ENCODE measurements around the gene BEST4.
"Not testable (repeated sequence)": the region's sequence is repeated elsewhere in the genome, so short reads cannot be mapped to it uniquely, and the experiment has no call there.

BEST4 gene

DNA sequence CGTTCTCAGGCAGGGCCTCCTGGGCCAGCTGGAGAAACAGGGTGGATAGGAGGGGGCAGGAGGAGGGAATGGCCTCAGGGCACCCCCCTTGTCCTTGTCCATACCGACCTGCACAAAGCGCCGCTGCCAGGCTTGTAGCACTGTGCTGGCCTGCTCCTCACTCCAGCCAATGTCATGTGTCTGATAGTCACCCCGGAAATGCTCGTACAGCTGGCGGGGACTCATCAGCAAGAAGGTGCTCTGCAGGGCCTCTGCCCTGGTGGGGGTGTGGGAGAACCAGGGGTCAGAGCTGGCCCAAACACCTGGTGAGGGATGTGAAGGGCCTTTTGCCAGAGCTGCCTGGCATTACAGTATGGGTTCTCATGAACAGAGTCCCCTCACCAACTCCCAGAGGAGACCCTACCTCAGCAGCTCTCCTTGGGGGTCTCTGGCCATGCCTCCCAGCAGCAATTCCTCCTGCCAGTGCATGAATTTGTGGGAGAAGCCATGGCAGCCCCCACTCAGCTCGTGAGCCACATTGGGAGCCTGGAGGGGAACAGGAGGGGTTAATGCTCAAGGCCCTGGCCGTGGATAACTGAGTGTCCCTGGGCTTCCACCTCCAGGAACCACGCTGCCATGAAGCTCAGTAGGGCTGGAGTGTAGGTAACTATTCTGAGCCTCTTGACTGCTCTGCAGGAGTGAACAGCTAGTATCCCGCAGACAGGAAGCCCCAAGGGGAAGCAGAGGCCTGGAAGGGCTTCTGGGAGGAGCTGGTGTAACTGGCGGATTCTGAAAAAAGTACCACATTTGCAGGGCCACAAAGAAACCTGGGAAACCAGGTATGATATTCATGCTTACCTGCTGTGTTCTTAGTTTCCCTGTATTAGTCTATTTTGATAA is 41.8 kb upstream of the BEST4 start:
- TF ChIP-seq, protein P1, sequence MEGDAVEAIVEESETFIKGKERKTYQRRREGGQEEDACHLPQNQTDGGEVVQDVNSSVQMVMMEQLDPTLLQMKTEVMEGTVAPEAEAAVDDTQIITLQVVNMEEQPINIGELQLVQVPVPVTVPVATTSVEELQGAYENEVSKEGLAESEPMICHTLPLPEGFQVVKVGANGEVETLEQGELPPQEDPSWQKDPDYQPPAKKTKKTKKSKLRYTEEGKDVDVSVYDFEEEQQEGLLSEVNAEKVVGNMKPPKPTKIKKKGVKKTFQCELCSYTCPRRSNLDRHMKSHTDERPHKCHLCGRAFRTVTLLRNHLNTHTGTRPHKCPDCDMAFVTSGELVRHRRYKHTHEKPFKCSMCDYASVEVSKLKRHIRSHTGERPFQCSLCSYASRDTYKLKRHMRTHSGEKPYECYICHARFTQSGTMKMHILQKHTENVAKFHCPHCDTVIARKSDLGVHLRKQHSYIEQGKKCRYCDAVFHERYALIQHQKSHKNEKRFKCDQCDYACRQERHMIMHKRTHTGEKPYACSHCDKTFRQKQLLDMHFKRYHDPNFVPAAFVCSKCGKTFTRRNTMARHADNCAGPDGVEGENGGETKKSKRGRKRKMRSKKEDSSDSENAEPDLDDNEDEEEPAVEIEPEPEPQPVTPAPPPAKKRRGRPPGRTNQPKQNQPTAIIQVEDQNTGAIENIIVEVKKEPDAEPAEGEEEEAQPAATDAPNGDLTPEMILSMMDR (IDR thresholded peaks at IDR 0.05; ENCODE audit: extremely low read depth, insufficient read depth, missing control alignments): no peak
- in situ Hi-C loops (cut with MboI; ENCODE audit: low pct_unique_long_range_greater_than_20kb, low sequenced_read_pairs, unreplicated experiment): loop anchor here (25.0 kb wide), 1 partner anchor 483 kb away; no protein-coding TSS in a partner anchor
- DNase-seq (ENCODE audit: low spot score): no peak

- in situ Hi-C loops (cut with MboI; ENCODE audit: low pct_unique_long_range_greater_than_20kb, low sequenced_read_pairs, unreplicated experiment): loop anchor here (25.0 kb wide), 1 partner anchor 483 kb away; no protein-coding TSS in a partner anchor
- DNase-seq (ENCODE audit: low spot score): no peak
- TF ChIP-seq, protein P1 (IDR thresholded peaks at IDR 0.05; ENCODE audit: extremely low read depth, insufficient read depth, missing control alignments): no peak
Measured at GRCh38 chr1:44828841-44829440, 41.0 kb upstream of the BEST4 start.

DNA sequence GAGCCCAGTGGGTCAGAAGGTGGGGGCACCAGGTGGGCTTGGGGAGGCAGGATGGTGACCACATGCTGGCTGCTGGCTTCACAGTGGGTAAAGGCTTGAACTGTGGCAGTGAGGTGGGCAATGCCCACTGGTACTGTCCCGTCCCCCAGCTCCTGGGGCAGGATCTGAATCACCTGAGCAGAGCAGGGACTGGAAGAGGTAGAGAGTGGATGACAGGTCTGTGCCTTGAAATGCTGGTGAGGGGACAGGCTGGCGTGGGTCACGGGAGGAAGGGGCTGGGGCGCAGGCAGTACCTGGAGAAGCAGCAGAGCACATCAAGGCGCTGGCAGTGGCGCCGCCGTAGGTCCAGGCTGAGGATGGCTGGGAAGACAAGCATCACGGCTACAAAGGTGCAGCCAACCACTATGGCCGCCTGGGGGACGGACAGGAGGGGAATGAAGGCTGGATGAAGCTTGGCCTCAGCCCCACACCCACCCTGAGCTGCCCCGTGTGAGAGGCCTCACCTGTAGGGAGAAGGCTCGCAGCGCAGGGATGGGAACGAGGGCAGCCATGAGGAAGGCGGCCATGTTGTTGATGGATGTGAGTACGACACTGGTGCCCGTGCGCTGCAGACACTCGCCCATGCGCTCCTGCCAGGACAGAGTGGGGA is 40.2 kb upstream of the BEST4 start:
- in situ Hi-C loops (cut with MboI; ENCODE audit: low pct_unique_long_range_greater_than_20kb, low sequenced_read_pairs, unreplicated experiment): loop anchor here (25.0 kb wide), 1 partner anchor 484 kb away; no protein-coding TSS in a partner anchor
- no peak for DNase-seq (ENCODE audit: low spot score)
- TF ChIP-seq, protein P1 (IDR thresholded peaks at IDR 0.05; ENCODE audit: extremely low read depth, insufficient read depth, missing control alignments): no peak

DNA sequence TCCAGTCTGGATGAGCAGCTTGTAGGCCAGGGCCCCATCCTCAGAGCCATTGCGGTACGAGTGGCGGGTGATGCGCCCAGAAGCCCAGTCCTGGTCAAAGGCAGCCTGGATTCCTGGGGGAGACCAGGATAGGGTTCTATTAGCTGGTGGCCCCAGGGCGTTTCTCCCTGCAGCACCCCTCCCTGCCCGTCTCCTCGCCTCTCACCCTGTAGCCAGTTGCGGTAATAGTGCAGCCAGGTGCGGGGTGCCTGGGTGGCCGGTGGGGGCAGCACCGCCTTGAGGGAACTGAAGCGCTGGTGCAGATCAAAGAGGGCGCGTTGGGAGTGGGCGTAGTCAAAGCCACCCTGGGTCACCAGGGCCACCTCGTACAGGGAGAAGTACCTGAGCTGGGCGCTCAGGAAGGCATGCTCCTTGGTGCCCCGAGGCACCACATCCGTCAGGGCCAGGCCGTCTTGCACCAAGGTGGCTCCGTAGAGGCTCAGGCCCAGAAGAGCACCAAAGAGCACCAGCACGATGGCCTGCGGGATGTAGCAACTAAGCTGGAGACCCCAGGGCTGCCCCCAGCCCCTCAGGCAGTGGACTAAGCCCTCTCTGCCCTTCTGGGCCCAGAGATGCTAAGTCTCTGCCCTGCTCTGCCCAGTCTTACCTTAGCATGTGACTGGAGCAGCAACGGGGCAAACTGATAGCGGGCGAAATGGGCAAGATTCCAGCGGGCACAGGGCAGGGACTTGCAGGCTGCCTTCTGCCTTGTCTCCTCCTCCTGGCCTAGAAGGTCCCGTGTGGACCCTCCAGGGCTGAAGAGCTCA is 39.4 kb upstream of the BEST4 start:
- no peak for DNase-seq (ENCODE audit: low spot score)
- TF ChIP-seq, protein P1 (IDR thresholded peaks at IDR 0.05; ENCODE audit: extremely low read depth, insufficient read depth, missing control alignments): no peak
- in situ Hi-C loops (cut with MboI; ENCODE audit: low pct_unique_long_range_greater_than_20kb, low sequenced_read_pairs, unreplicated experiment): loop anchor here (25.0 kb wide), 1 partner anchor 485 kb away; no protein-coding TSS in a partner anchor

DNA sequence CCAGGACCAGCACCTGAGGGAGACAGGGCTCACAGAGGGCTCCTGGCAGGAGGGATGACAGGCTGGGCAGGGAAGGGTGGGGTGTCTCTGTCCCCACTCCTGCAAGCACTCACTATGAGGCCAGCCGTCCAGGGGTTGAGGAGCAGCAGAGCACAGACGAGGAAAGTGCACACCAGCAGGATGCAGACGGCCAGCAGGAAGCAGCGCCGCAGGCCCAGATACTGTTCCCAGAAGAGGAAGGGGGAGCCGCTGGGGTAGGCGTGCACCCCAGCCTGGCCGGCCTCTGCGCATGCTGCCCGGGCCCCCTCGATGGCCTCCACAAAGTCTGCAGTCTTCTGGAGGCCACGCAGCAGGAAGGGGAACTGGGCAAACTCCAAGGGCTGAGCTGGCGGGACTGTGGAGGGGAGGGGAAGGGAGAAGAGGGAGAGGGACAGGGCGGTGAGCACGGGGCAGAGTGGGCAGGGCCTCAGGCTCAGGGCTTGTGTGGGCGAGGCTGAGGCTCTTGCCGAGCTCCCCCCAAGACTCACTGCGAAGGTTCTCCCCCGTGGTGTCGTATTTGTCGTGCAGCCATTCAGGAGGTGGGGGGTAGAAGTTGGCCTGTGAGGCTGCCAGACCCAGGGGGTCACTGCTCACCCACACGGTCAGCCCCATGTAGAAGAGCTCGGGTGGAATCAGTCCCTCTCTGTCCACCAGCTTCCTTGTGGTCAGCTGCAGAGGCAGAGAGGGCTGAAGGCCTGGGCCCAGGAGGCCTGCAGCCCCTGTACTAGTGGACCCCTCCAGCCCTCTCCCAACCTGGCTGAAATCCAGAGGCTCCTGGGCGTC is 38.6 kb upstream of the BEST4 start:
- no peak for DNase-seq (ENCODE audit: low spot score)
- in situ Hi-C loops (cut with MboI; ENCODE audit: low pct_unique_long_range_greater_than_20kb, low sequenced_read_pairs, unreplicated experiment): loop anchor here (25.0 kb wide), 1 partner anchor 486 kb away; no protein-coding TSS in a partner anchor

DNA sequence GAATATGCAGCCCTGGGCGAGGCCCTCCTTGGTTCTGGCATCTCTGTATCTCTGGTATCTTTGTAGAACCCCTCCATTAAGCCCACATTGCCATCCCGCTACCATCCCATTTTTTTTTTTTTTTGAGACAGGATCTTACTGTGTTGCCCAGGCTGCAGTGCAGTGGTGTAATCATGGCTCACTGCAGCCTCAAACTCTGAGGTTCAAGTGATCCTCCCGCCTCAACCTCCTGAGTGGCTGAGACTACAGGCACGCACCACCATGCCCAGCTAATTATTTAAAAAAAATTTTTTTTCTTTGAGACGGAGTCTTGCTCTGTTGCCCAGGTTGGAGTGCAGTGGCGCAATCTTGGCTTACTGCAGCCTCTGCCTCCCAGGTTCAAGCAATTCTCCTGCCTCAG is 36.4 kb upstream of the BEST4 start:
- in situ Hi-C loops (cut with MboI; ENCODE audit: low pct_unique_long_range_greater_than_20kb, low sequenced_read_pairs, unreplicated experiment); DNase-seq (ENCODE audit: low spot score): not testable (repeated sequence)

More for the DNA sequence above, 38.6 kb upstream of the BEST4 start:
- TF ChIP-seq, protein P1 (IDR thresholded peaks at IDR 0.05; ENCODE audit: extremely low read depth, insufficient read depth, missing control alignments): no peak
